ENCODE results near the gene ORM1.
"Not testable (repeated sequence)": the region's sequence is repeated elsewhere in the genome, so short reads cannot be mapped to it uniquely, and the experiment has no call there.

ORM1 gene

DNA sequence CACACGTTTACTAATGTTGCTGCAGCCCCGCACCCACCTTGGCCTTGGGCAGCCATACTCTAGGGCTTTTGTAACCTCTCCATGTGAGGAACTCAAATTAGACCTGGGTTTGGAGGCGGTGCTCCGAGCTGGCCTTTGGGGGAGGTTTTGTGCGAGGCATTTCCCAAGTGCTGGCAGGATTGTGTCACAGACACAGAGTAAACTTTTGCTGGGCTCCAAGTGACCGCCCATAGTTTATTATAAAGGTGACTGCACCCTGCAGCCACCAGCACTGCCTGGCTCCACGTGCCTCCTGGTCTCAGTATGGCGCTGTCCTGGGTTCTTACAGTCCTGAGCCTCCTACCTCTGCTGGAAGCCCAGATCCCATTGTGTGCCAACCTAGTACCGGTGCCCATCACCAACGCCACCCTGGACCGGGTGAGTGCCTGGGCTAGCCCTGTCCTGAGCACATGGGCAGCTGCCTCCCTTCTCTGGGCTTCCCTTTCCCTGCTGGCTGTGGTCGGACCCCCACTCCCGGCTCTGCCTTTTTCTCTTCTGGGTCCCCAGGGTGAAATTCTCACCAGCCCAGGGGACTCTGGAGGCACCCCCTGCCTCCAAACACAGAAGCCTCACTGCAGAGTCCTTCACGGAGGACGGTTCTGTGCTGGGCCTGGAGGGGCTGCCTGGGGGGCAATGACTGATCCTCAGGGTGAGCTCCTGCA is at the start of gene ORM1:
Gene ORM1 (plus strand): TSS at position 268 of the 701 bp plus-strand sequence. CDS start 36 bp downstream, at position 304.
- H3K4me3 ChIP-seq (ENCODE audit: low read length); H3K27me3 ChIP-seq (ENCODE audit: control insufficient read depth, insufficient read depth, low read length); H3K27ac ChIP-seq (ENCODE audit: low read length); H3K4me1 ChIP-seq (ENCODE audit: control insufficient read depth, low read depth, low read length); H3K9ac ChIP-seq (ENCODE audit: low read length); H3K9me3 ChIP-seq (ENCODE audit: control insufficient read depth, low read depth, low read length); H3K36me3 ChIP-seq (ENCODE audit: control insufficient read depth, low read depth, low read length): not testable (repeated sequence)

DNA sequence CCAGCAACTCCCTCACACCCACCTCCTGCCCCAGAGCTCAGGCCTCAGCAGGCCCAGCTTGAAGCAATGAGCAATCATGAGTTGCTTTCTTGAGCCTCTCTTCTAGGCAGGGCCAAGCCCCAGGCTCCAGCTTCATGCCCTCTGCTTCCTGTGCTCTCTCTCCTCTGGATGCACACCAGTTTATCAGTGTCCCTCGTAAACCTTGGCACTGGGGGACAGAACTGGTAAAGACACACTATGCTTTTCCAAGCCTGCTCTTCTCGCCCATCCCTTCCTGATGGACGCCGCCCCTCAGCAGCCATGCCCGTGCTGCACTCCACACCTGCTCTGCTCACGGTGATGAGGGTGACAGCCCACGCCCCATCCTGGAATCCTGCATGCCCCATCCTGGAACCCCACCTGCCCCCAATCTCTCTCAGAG is 49.4 kb upstream of the ORM1 start:
- no peak overlapping the region for H3K27ac ChIP-seq (ENCODE audit: low read length)
- no peaks in the 10 kb centered on the region for H3K4me1 ChIP-seq (ENCODE audit: control insufficient read depth, low read depth, low read length)
- no peak overlapping the region for H3K9ac ChIP-seq (ENCODE audit: low read length)
- H3K27me3 ChIP-seq (ENCODE audit: control insufficient read depth, insufficient read depth, low read length) = no peaks in the 10 kb centered on the region
- no peaks in the 10 kb centered on the region for H3K36me3 ChIP-seq (ENCODE audit: control insufficient read depth, low read depth, low read length)
- H3K4me3 ChIP-seq (ENCODE audit: low read length) = no peak overlapping the region
- no peaks in the 10 kb centered on the region for H3K9me3 ChIP-seq (ENCODE audit: control insufficient read depth, low read depth, low read length)

DNA sequence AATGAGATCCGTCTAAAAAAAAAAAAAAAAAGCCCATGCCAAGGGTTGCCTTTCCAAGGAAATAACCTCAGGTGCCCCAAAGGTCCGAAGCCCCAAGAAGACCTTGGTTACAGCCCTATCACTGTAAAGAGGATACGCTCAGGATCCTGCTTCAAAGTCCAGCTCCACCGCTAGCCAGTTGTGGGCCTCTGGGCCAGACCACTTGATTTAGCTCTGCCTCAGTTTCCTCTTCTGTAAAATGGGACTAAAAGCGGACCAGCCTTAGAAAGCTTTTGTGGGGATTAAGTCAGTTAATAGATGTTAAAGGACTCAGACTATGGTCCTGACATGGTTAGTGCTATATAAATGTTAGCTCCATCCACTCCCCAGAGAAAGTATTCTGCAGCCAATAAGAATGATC is 48.7 kb upstream of the ORM1 start:
- Histone ChIP-seq H3K9ac (ENCODE audit: low read length) (no peak overlapping the region), H3K27me3 (ENCODE audit: control insufficient read depth, insufficient read depth, low read length) (no peaks in the 10 kb centered on the region), H3K4me3 (ENCODE audit: low read length) (no peak overlapping the region), H3K36me3 (ENCODE audit: control insufficient read depth, low read depth, low read length) (no peaks in the 10 kb centered on the region), H3K4me1 (ENCODE audit: control insufficient read depth, low read depth, low read length) (no peaks in the 10 kb centered on the region), H3K9me3 (ENCODE audit: control insufficient read depth, low read depth, low read length) (no peaks in the 10 kb centered on the region), H3K27ac (ENCODE audit: low read length) (no peak overlapping the region)

DNA sequence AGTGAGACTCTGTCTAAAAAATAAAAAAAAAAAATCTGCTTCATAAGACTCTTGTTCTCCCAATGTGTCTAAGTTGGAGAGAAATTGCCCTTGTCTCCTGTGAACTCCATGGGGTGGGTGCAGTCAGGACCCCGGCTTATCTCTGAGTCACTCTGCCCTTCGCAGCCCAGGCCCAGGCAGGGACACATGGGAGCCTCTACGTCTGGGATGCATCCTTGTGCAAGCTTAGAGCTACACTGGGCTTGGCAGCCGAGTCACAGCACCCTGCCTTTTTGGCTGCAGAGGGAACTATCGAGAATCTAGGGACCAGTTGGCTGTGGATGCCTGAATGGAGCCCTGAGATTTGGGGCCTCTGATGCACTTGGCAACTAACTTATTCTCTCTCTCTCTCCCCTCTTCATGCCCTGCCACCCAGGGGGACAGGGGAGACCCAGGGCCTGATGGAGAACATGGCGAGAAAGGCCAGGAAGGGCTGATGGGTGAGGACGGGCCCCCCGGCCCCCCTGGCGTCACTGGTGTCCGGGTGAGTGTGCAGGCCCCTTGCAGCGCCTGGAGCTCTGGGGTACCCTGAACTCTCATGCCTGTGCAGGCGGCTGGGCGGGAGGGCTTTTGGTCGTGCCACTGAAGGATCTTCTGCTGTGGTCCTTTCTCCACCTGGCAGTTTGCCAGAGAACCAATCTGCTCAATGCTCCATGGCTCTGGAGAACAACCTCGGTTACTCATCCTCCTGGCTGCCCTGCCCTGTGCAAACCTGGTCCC is 47.5 kb upstream of the ORM1 start:
- Histone ChIP-seq H3K4me3 (ENCODE audit: low read length) (no peak overlapping the region), H3K36me3 (ENCODE audit: control insufficient read depth, low read depth, low read length) (no peaks in the 10 kb centered on the region), H3K9me3 (ENCODE audit: control insufficient read depth, low read depth, low read length) (no peaks in the 10 kb centered on the region), H3K4me1 (ENCODE audit: control insufficient read depth, low read depth, low read length) (no peaks in the 10 kb centered on the region), H3K27me3 (ENCODE audit: control insufficient read depth, insufficient read depth, low read length) (no peaks in the 10 kb centered on the region), H3K27ac (ENCODE audit: low read length) (no peak overlapping the region), H3K9ac (ENCODE audit: low read length) (no peak overlapping the region)

DNA sequence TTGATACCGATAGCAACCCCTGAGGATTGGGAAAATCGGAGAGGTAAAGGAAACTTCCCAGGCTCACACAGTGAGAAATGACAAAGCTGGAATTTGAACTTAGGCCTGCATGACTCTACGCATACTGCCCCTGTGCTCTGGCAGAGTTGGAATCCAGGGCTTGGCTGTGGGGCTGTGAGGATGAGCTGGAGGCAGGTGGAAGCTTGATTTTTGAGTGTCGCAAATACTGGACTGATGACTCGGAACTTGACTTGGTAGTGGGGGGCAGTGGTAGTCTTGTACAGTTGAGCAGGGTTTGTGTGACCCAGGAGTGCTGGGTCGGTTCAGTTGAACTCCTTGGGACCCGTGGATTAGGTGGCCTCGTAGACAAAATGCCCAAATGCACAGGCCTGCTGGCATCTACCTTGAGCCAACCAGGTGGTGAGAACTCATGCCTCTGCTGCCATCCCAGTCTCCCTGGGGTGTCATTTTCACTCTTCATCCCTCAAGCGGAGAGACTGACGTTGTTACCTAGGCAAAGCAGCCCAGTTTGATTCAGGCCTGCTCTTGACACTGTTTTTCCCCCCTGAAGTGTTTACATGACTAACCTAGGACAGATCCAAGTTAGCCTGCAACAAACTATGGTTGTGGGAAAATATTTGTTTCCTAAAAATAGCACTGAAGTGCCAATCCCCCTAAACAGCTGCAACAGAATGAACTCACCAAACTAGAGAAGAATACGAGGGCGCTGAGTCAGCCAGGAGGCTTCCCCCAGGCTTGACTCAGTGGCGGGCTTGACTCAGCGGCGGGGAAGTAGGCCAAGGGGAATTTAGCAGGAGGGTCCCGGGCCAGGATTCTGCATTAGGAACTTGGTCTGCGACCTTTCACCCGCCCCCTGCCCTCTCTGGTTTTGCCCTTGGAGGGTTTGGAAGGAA is 45.7 kb upstream of the ORM1 start:
- no peak overlapping the region for H3K27ac ChIP-seq (ENCODE audit: low read length)

DNA sequence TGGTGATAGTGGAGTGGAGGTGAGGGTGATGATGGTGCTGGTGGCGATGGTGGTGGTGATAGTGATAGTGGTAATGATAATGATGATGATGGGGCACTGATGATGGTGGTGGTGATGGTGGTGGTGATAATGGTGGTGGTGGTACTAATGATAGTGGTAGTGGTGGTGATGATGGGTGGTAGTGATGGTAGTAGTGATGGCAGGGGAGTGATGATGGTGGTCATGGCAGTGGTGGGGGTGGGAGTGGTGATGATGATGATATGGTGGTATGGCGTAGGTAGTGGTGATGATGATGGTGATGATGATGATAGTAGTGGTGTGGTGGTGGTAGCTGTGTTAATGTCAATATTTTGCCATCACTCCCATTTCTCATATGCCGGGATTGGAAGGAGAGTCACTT is 44.5 kb upstream of the ORM1 start:
- Histone ChIP-seq H3K9ac (ENCODE audit: low read length) (no peak overlapping the region), H3K9me3 (ENCODE audit: control insufficient read depth, low read depth, low read length) (no peaks in the 10 kb centered on the region), H3K27ac (ENCODE audit: low read length) (no peak overlapping the region), H3K36me3 (ENCODE audit: control insufficient read depth, low read depth, low read length) (no peaks in the 10 kb centered on the region), H3K27me3 (ENCODE audit: control insufficient read depth, insufficient read depth, low read length) (no peaks in the 10 kb centered on the region), H3K4me1 (ENCODE audit: control insufficient read depth, low read depth, low read length) (no peaks in the 10 kb centered on the region), H3K4me3 (ENCODE audit: low read length) (no peak overlapping the region)

More for the DNA sequence above, 45.7 kb upstream of the ORM1 start:
- no peaks in the 10 kb centered on the region for H3K9me3 ChIP-seq (ENCODE audit: control insufficient read depth, low read depth, low read length)
- no peak overlapping the region for H3K9ac ChIP-seq (ENCODE audit: low read length)
- H3K27me3 ChIP-seq (ENCODE audit: control insufficient read depth, insufficient read depth, low read length) = no peaks in the 10 kb centered on the region
- H3K36me3 ChIP-seq (ENCODE audit: control insufficient read depth, low read depth, low read length) = no peaks in the 10 kb centered on the region
- no peaks in the 10 kb centered on the region for H3K4me1 ChIP-seq (ENCODE audit: control insufficient read depth, low read depth, low read length)
- H3K4me3 ChIP-seq (ENCODE audit: low read length) = no peak overlapping the region

DNA sequence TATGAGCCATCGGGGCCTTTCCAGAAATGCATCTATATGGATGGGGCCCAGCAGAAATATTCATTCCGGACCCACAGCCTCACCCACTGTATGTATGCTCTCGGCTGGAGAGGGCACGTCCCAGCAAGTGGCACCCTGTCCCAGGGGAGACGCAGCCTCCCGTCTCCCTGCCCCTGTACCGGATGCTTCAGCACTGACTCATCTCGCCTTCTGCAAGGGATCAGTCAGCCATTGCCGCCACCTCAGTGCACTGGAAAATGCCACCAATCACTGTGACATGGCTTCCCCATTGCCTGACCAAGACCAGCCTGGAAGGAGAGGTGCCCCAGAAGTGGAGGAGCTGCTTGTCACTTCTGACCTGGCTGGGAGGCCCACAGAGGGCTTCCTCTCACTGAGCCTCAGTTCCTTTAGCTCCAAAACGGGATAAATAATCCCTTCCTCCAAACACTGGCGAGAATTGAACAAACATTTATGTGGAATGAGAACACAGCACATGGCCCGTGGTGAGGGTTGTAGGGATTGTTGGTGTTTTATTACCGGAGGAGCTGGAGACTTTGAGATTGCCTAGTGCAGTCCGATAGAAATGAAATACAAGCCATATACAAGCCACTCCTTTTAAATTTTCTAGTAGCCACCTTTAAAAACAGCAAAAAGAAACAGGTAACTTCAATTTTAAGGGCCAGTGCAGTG is 43.9 kb upstream of the ORM1 start:
- H3K27ac ChIP-seq (ENCODE audit: low read length) = no peak overlapping the region

DNA sequence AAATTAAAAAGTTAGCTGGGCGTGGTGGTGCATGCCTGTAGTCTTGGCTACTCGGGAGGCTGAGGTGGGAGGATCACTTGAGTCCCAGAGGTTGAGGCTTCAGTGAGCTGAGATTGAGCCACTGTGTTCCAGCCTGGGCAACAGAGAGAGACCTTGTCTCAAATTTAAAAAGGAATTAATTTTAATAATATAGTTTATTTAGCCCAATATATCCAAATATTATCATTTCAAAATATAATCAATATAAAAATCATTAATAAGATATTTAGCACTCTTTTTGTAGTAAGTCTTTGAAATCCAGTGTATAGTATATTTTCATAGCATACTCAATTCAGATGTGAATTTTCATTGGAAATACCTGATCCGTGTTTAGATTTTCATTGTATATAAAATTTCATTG is 43.2 kb upstream of the ORM1 start:
- Histone ChIP-seq H3K27ac (ENCODE audit: low read length) (no peak overlapping the region), H3K4me3 (ENCODE audit: low read length) (no peak overlapping the region), H3K9me3 (ENCODE audit: control insufficient read depth, low read depth, low read length) (no peaks in the 10 kb centered on the region), H3K27me3 (ENCODE audit: control insufficient read depth, insufficient read depth, low read length) (no peaks in the 10 kb centered on the region), H3K9ac (ENCODE audit: low read length) (no peak overlapping the region), H3K4me1 (ENCODE audit: control insufficient read depth, low read depth, low read length) (no peaks in the 10 kb centered on the region), H3K36me3 (ENCODE audit: control insufficient read depth, low read depth, low read length) (no peaks in the 10 kb centered on the region)

More for the DNA sequence above, 43.9 kb upstream of the ORM1 start:
- no peak overlapping the region for H3K9ac ChIP-seq (ENCODE audit: low read length)
- no peaks in the 10 kb centered on the region for H3K4me1 ChIP-seq (ENCODE audit: control insufficient read depth, low read depth, low read length)
- no peaks in the 10 kb centered on the region for H3K27me3 ChIP-seq (ENCODE audit: control insufficient read depth, insufficient read depth, low read length)
- no peaks in the 10 kb centered on the region for H3K36me3 ChIP-seq (ENCODE audit: control insufficient read depth, low read depth, low read length)
- no peak overlapping the region for H3K4me3 ChIP-seq (ENCODE audit: low read length)
- no peaks in the 10 kb centered on the region for H3K9me3 ChIP-seq (ENCODE audit: control insufficient read depth, low read depth, low read length)

DNA sequence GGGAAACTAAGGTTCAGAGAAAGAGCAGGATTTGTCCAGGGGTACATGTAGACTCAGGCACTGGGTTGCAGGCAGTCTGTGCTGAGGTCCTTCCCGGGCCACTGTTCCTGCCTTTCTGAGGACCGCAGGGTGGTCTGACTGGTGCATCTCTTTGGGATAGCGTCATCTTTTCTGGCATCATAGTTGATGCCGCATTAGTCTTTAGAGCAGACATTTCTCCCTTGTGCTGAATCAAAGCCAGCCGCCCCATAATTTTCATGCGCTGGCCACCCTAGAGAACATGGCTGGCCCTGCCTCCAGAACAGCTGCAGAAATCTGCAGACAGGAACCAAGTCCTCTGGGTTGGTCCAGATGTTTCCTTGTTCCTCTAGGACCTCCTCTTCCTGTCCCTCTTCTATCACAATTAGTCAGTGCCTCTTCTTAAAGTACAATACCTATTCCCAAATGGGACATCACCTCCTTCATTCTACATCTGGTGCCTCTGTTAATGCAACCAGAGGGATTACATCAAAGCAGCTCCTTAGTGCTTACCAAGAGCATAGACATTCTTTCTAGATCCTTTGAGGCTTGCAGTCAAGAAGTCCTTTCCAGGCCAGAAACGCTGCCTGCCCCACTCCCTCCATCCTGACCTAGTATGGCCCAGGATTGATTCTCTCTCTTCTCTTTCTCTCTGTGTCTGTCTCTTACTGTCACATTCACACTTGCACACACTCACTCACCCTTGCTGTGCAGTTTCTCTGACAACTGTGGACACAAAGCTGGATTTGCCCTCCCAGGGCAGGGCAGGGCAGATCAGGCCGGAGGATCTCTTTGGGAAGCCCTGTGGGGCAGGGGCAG is 42.0 kb upstream of the ORM1 start:
- Histone ChIP-seq H3K27me3 (ENCODE audit: control insufficient read depth, insufficient read depth, low read length) (no peaks in the 10 kb centered on the region), H3K9me3 (ENCODE audit: control insufficient read depth, low read depth, low read length) (no peaks in the 10 kb centered on the region), H3K4me1 (ENCODE audit: control insufficient read depth, low read depth, low read length) (no peaks in the 10 kb centered on the region), H3K36me3 (ENCODE audit: control insufficient read depth, low read depth, low read length) (no peaks in the 10 kb centered on the region), H3K27ac (ENCODE audit: low read length) (no peak overlapping the region), H3K4me3 (ENCODE audit: low read length) (no peak overlapping the region), H3K9ac (ENCODE audit: low read length) (no peak overlapping the region)

DNA sequence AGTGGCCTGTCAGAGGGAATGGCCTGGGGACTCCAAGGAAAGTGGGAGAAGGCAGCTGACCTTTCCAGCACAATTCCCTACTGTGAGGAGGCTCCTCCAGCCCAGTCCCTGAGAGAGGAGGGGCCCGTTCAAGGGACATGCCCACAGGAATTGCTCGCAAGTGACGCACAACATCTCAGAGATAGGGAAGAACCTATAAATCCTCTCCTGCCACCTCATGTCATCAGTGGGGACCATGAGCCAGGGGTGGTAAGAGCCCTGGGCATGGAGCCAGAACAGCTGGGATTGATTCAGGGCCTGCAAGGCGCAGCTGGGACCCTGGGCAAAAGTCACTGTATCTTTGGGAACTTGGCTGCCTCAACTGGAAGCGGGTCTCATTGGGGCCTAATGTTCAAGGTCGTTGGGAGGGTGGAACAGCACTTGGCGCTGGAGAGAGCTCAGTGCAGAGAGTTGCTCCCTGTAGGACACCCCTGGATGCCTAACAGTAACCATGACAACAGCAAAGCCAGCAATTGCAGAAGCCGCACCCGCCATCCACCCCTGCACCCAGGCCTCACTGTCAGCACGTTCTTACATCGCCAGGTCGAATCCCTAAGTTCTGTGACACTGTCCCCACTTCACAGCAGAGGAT is 41.3 kb upstream of the ORM1 start:
- H3K4me3 ChIP-seq (ENCODE audit: low read length) = no peak overlapping the region
- no peak overlapping the region for H3K27ac ChIP-seq (ENCODE audit: low read length)
- no peaks in the 10 kb centered on the region for H3K9me3 ChIP-seq (ENCODE audit: control insufficient read depth, low read depth, low read length)
- H3K9ac ChIP-seq (ENCODE audit: low read length) = no peak overlapping the region
- no peaks in the 10 kb centered on the region for H3K27me3 ChIP-seq (ENCODE audit: control insufficient read depth, insufficient read depth, low read length)
- no peaks in the 10 kb centered on the region for H3K4me1 ChIP-seq (ENCODE audit: control insufficient read depth, low read depth, low read length)
- no peaks in the 10 kb centered on the region for H3K36me3 ChIP-seq (ENCODE audit: control insufficient read depth, low read depth, low read length)

Data from iPS-18a (cell line).